Osteoblast (primary cell): Measurements from ENCODE around the gene SAP30BP. TPM values are rescaled to one million over a fixed set of nuclear protein-coding genes. Genes with fewer than 3 reads are reported as not detected.

Experiments used
- DNase-seq: peaks from one replicate; pipeline ENCODE4 v3.0.0; 2011; ENCODE audit warnings: low spot score, mixed read lengths; ENCODE audit not compliant: insufficient read length; ENCODE audit errors: missing footprints
- H2AFZ ChIP-seq: 2 replicates; pipeline ENCODE4 v1.6.0; 2011; ENCODE audit warnings: mild to moderate bottlenecking, low read length
- H3K27ac ChIP-seq: 2 replicates; pipeline ENCODE4 v1.5.1; 2011; ENCODE audit warnings: mild to moderate bottlenecking, low read depth, low read length, moderate library complexity
- H3K27me3 ChIP-seq: 2 replicates; pipeline ENCODE4 v1.6.0; 2012; ENCODE audit warnings: mild to moderate bottlenecking, control low read depth, inconsistent platforms, low read length, moderate library complexity; ENCODE audit not compliant: insufficient read depth
- H3K36me3 ChIP-seq: 2 replicates; pipeline ENCODE4 v1.5.1; 2011; ENCODE audit warnings: mild to moderate bottlenecking, low read length, control low read depth, moderate library complexity; ENCODE audit not compliant: insufficient read depth
- H3K4me1 ChIP-seq: 2 replicates; pipeline ENCODE4 v1.5.1; 2011; ENCODE audit warnings: mild to moderate bottlenecking, low read length, control low read depth, moderate library complexity; ENCODE audit not compliant: insufficient read depth
- H3K4me2 ChIP-seq: 2 replicates; pipeline ENCODE4 v1.6.0; 2011; ENCODE audit warnings: mild to moderate bottlenecking, low read length; ENCODE audit not compliant: insufficient read depth
- H3K4me3 ChIP-seq: fragments of 200-600 bp; sonication (generic); 3 replicates; pipeline ENCODE4 v1.5.1; 2012; ENCODE audit warnings: mild to moderate bottlenecking, low read length, inconsistent platforms; ENCODE audit not compliant: insufficient read depth
- H3K79me2 ChIP-seq: 2 replicates; pipeline ENCODE4 v1.6.0; 2012; ENCODE audit warnings: mild to moderate bottlenecking, low read length, control low read depth, inconsistent platforms; ENCODE audit not compliant: insufficient read depth
- H3K9me3 ChIP-seq: 2 replicates; pipeline ENCODE4 v1.5.1; 2011; ENCODE audit warnings: low read depth, low read length, control low read depth
- H4K20me1 ChIP-seq: 2 replicates; pipeline ENCODE4 v1.6.0; 2012; ENCODE audit warnings: mild to moderate bottlenecking, low read length, control low read depth; ENCODE audit not compliant: insufficient read depth
- total RNA-seq: library from RNA; depleted of rRNA; stranded (reverse); fragments of >200 nt; gene quantifications from 2 replicates; pipeline ENCODE4 v1.2.3, GENCODE V29; 2012
- TF ChIP-seq, protein P1 (sequence below): IDR thresholded peaks from 2 replicates; pipeline ENCODE4 v1.5.1; 2011; ENCODE audit warnings: mild to moderate bottlenecking, low read depth, low read length, moderate library complexity; ENCODE audit errors: extremely low read depth

The SAP30BP gene
- total RNA-seq, 1 donor: 48.1 TPM

GRCh38 chr17:75668489-75668888, 1.4 kb downstream of the SAP30BP start:
- Histone ChIP-seq H4K20me1 (peaks cover 14% of the 10 kb centered on the region), H3K36me3 (peaks cover 44% of the 10 kb centered on the region), H3K27ac (peak overlapping the region; percentile 94)

DNA sequence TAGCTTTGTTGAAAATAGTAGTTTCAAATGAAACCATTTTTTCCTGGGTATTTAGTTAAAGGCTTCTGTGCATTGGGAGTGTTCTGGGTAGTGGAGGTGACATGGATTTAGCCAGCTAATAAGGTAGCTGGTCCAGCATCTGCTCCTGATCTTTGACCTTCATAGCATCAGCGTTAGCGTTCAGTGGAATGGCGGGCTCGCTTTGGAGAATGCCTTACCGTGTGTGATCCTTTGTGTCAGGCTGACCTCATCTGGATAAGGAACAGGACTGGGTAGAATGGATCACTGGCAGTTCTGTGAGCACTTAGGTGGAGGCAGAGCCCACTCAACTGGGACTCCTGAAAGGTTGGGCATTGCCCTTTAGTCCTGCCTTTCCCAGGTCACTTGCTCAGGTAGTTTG, 3.7 kb downstream of the SAP30BP start:
- H3K4me3 ChIP-seq: no peak overlapping the region
- H3K36me3 ChIP-seq: peaks cover 57% of the 10 kb centered on the region
- H4K20me1 ChIP-seq: peaks cover 17% of the 10 kb centered on the region
- TF ChIP-seq, protein P1, sequence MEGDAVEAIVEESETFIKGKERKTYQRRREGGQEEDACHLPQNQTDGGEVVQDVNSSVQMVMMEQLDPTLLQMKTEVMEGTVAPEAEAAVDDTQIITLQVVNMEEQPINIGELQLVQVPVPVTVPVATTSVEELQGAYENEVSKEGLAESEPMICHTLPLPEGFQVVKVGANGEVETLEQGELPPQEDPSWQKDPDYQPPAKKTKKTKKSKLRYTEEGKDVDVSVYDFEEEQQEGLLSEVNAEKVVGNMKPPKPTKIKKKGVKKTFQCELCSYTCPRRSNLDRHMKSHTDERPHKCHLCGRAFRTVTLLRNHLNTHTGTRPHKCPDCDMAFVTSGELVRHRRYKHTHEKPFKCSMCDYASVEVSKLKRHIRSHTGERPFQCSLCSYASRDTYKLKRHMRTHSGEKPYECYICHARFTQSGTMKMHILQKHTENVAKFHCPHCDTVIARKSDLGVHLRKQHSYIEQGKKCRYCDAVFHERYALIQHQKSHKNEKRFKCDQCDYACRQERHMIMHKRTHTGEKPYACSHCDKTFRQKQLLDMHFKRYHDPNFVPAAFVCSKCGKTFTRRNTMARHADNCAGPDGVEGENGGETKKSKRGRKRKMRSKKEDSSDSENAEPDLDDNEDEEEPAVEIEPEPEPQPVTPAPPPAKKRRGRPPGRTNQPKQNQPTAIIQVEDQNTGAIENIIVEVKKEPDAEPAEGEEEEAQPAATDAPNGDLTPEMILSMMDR: no peak
- H3K9me3 ChIP-seq: no peaks in the 10 kb centered on the region
- H3K27me3 ChIP-seq: no peaks in the 10 kb centered on the region
- DNase-seq: no peak
- peaks cover 22% of the 10 kb centered on the region for H3K4me1 ChIP-seq
- H2AFZ ChIP-seq: no peak overlapping the region
- no peak overlapping the region for H3K4me2 ChIP-seq
- peaks cover 81% of the 10 kb centered on the region for H3K79me2 ChIP-seq
- H3K27ac ChIP-seq: no peak overlapping the region

More at GRCh38 chr17:75668489-75668888, 1.4 kb downstream of the SAP30BP start:
- Histone ChIP-seq H3K79me2 (peaks cover 77% of the 10 kb centered on the region), H3K4me2 (peak overlapping the region; percentile 94), H2AFZ (no peak overlapping the region), H3K4me3 (peak overlapping the region; percentile 96), H3K4me1 (peaks cover 20% of the 10 kb centered on the region), H3K9me3 (no peaks in the 10 kb centered on the region), H3K27me3 (no peaks in the 10 kb centered on the region)
- DNase-seq: no peak
- TF ChIP-seq, protein P1: no peak

GRCh38 chr17:75672011-75672410, 4.9 kb downstream of the SAP30BP start:
- no peak overlapping the region for H2AFZ ChIP-seq
- H3K36me3 ChIP-seq: peaks cover 63% of the 10 kb centered on the region
- no peak for DNase-seq
- H4K20me1 ChIP-seq: peaks cover 17% of the 10 kb centered on the region
- TF ChIP-seq, protein P1: no peak
- no peak overlapping the region for H3K27ac ChIP-seq
- peaks cover 13% of the 10 kb centered on the region for H3K4me1 ChIP-seq
- H3K9me3 ChIP-seq: no peaks in the 10 kb centered on the region
- peaks cover 79% of the 10 kb centered on the region for H3K79me2 ChIP-seq
- H3K4me2 ChIP-seq: no peak overlapping the region
- H3K27me3 ChIP-seq: no peaks in the 10 kb centered on the region
- H3K4me3 ChIP-seq: no peak overlapping the region

DNA sequence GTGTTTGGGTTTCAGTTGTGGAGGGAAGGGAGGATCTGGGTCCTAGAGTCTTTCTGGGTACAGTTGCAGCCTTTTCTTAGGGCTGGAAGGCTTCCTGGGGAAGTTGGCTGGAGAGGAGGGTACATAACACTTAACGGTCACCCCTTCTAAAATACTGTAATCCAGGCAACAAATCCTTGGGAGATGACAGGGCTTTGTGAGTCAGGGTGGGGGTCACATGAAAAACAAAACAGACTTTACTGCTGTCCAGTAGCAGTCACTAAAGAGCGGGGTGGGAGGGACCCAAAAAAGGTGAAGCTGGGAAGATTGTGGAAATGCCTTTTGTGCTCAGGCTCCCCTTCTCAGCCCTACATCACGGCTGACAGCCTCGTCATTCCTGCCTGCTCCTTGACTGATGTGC, 6.3 kb downstream of the SAP30BP start:
- H3K27me3 ChIP-seq: no peaks in the 10 kb centered on the region
- no peak overlapping the region for H3K4me3 ChIP-seq
- peaks cover 12% of the 10 kb centered on the region for H3K4me1 ChIP-seq
- peaks cover 68% of the 10 kb centered on the region for H3K36me3 ChIP-seq
- H4K20me1 ChIP-seq: peaks cover 15% of the 10 kb centered on the region
- no peak overlapping the region for H3K27ac ChIP-seq
- peaks cover 74% of the 10 kb centered on the region for H3K79me2 ChIP-seq
- no peaks in the 10 kb centered on the region for H3K9me3 ChIP-seq
- TF ChIP-seq, protein P1: no peak
- no peak overlapping the region for H2AFZ ChIP-seq
- no peak overlapping the region for H3K4me2 ChIP-seq
- no peak for DNase-seq
